Measurements from ENCODE around the gene PEA15.

GRCh38 chr1:160164121-160164520 lies 41.1 kb upstream of the PEA15 start:
- no peak for TF ChIP-seq CTCF (IDR thresholded peaks at IDR 0.05)
- TF ChIP-seq ZFX (IDR thresholded peaks at IDR 0.05; ENCODE audit: borderline replicate concordance) = no peak
